IMR-90 (cell line): ENCODE results near the gene ENO2.

Experiments
- CTCF ChIP-seq: conservative IDR thresholded peaks from 2 replicates; pipeline ENCODE4 v1.5.1; 2012; ENCODE audit warnings: mild to moderate bottlenecking, low read depth, low read length, improper control_type of control experiment
- ELK1 ChIP-seq: fragments of 150-350 bp; IDR thresholded peaks from 2 replicates; pipeline ENCODE4 v1.6.1; 2016; ENCODE audit warnings: low read depth, mild to moderate bottlenecking, low read length, moderate library complexity, borderline replicate concordance
- POLR2A ChIP-seq: IDR thresholded peaks from 2 replicates; pipeline ENCODE4 v1.6.1; 2012; ENCODE audit warnings: mild to moderate bottlenecking, low read depth, low read length
- RAD21 ChIP-seq: IDR thresholded peaks from 2 replicates; pipeline ENCODE4 v1.6.1; 2012; ENCODE audit warnings: low read length, improper control_type of control experiment
- RCOR1 ChIP-seq: IDR thresholded peaks from 2 replicates; pipeline ENCODE4 v1.6.1; 2012; ENCODE audit warnings: mild to moderate bottlenecking, low read length, improper control_type of control experiment; ENCODE audit not compliant: insufficient replicate concordance
- SMC3 ChIP-seq: fragments of 150-350 bp; IDR thresholded peaks from 2 replicates; pipeline ENCODE4 v1.6.1; 2016; ENCODE audit warnings: low read depth, mild to moderate bottlenecking, antibody characterized with exemption, low read length, moderate library complexity
- TF ChIP-seq, protein P1 (sequence below): fragments of 150-350 bp; IDR thresholded peaks from 2 replicates; pipeline ENCODE4 v1.6.1; 2017; ENCODE audit warnings: mild to moderate bottlenecking, antibody characterized with exemption, low read length, low read depth

DNA sequence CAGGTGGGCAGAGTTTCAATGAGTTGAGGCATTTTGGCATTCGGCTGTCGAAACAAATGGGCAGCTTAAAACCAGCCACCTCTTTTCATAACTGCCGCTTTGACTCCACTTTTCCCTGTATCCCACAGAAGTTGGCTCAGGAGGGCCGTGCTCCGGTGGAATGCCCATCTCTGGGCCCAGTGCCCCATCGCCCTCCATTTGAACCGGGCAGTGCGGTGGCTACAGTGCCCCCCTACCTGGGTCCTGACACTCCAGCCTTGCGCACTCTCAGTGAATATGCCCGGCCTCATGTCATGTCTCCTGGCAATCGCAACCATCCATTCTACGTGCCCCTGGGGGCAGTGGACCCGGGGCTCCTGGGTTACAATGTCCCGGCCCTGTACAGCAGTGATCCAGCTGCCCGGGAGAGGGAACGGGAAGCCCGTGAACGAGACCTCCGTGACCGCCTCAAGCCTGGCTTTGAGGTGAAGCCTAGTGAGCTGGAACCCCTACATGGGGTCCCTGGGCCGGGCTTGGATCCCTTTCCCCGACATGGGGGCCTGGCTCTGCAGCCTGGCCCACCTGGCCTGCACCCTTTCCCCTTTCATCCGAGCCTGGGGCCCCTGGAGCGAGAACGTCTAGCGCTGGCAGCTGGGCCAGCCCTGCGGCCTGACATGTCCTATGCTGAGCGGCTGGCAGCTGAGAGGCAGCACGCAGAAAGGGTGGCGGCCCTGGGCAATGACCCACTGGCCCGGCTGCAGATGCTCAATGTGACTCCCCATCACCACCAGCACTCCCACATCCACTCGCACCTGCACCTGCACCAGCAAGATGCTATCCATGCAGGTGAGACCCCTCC lies 24.2 kb downstream of the ENO2 start:
- TF ChIP-seq CTCF (no peak), RCOR1 (no peak), POLR2A (peak; percentile 1; the same call in 1 of the 2 replicates), ELK1 (no peak), SMC3 (no peak), RAD21 (no peak)
- TF ChIP-seq, protein P1, sequence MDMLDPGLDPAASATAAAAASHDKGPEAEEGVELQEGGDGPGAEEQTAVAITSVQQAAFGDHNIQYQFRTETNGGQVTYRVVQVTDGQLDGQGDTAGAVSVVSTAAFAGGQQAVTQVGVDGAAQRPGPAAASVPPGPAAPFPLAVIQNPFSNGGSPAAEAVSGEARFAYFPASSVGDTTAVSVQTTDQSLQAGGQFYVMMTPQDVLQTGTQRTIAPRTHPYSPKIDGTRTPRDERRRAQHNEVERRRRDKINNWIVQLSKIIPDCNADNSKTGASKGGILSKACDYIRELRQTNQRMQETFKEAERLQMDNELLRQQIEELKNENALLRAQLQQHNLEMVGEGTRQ: no peak
